NCI-H82 treated with DMSO at 0.1 percent for 48 hours (cell line): Measurements from ENCODE around the gene VSX1.

Source experiments
- DNase-seq: peaks from one replicate; lab custom pipeline; 2025; ENCODE audit not compliant: unreplicated experiment; lab: John Stamatoyannopoulos, UW

VSX1 gene

GRCh38 chr20:25087186-25087929, 5.4 kb upstream of the VSX1 start:
- no peak for DNase-seq

- no peak for DNase-seq
Measured at GRCh38 chr20:25085756-25086495, 4.0 kb upstream of the VSX1 start.

DNA sequence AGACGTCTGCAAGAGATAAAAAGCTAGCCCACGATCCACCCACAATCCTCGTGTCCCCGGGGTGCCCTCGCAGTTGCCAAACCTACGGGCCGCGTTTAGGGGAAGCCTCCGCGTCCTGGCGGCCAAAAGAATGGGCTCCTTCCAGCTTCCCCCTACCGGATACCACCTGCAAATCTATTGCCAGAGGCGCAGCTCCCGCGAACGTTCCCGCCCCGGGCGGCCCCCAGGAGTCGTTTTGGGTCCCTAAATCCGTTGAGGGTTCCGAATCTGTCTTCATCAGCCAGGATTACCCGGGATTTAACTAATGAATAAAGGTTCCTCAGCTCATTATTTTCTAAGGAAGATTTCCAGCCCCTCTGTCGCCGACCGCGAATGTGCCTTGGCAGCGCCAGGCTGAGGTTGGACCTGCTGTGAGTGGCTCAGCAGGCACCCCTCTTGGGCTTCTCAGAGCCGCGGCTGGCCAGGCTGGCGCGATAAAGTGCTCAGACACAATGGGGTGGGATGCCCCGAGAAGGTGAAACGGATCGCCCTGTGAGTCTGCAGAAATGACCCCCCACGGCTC, 2.8 kb upstream of the VSX1 start:
- DNase-seq = no peak

DNA sequence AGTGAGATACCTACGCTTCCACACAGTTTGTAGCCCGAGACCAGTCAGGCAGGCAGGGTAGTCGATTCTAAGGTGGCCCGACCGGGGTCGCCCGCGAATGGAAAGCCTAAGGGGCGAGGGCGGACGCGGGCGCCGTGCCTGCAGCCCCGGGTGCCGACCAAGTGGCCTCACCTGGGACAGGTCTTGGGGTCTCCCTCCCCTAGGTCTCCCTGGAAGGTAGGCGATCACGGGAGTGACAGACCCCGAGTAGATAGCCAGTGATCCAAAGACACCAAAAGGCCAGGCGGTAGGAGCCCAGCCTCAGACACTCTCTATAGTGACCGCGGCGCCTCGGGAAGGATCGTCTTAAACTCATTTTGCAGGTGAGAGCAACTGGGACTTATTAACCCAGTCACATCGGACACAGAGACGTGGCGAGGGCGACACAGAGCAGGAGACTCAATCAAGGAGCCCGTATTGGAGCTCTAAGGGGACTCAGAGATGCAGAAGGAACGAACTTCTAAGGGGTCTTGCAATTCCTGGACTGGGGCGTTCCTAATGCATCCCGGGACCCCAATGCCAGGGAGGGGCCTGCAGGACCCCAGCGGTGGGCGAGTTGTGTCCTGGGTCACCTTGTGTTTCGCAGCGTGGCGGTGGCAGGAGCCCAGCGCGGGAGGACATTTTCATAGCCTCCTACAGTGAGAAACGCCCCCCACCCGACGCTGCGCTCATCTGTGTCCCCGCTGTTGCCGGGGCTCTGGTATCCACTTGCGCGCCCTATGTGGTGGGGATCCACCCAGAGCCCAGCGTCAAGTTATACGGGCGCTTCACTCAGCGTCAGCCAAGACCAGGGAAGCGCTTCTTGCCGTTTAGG, 2.1 kb upstream of the VSX1 start:
- DNase-seq = no peak

GRCh38 chr20:25083141-25083772, 1.3 kb upstream of the VSX1 start:
- DNase-seq = no peak

DNA sequence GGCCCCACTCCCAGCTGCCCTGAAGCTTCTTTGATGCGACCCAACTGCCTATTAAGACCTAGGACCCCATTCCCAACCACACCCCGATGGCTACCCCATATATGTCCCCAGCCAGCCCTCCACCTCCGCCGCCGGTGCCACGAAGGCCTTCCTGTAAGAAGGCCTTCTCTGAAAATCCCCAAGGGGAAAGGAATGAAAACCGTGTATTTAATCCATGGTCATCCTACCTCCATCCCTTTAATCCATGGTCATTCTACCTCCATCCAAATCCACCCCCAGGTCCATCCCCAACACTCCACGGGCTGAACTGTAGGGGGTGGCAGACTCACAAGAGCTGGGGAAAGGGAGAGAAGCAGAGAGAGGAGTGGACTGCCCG, 545 bp upstream of the VSX1 start:
- no peak for DNase-seq

- DNase-seq = no peak
Measured at GRCh38 chr20:25081065-25081729, 744 bp downstream of the VSX1 start.

DNA sequence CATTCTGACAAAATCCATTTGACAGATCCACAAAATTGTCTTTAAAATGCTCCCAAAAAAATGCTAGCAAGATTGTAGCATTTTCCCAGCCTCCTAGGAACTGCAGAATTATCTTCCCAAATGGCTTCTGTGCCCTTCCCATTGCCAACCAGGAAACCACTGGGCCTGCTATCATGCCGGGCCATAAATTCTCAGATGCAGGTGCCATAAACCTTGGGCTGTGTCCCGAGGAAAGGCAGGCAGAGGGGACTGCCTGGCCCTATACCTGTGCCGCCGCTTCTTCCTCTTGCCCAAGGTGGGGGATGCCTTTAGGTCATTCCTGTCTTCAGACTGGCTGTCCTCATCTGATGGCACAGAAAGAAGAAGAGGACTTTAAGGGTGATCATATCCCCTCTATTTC, 2.8 kb downstream of the VSX1 start:
- no peak for DNase-seq

DNA sequence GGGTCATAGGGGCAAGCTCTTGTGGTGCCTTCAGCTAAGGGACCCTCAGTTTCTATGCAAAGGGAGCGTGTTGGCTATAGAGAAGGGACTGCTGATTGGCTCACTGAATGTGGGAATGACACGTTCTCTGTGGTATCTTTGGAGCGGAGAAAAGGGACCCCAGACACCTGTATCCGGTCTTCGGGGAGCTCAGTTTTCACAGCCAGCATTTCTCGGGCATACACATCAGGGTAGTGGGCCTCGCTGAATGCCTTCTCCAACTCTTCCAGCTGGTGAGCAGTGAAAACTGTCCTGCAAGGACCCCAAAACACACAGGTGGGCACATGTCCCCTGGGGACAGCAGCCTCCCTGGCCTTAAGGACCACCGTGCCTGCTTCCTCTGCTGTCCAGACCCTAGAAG, 3.3 kb downstream of the VSX1 start:
- no peak for DNase-seq

DNA sequence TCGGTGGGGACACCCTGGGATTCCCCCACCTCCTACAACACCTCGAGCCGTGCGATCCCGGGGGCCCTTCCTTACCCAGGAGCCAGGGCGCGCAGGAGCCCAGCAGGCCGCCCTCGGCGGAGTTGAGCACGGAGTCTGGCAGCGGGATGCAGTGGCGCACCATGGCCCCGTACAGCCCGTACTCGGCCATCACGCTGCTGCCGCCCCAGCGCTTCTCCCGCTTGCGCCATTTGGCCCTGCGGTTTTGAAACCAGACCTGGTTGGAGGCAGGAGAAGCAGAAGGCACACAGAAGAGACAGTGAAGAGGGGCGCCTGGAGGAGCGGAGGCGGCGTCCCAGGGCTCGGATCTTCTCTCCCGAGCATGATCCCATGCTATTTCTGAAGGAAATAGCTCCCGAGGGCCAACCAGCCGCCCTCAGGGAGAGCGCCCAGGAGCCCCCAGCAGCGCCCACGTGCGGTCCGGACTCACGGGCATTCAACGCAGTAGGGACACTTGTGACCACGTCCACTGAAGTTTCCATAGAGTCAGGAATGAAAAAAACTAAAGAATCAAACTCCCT, 4.3 kb downstream of the VSX1 start:
- no peak for DNase-seq

GRCh38 chr20:25076731-25077609, 5.0 kb downstream of the VSX1 start:
- no peak for DNase-seq

- no peak for DNase-seq
Measured at GRCh38 chr20:25076201-25076600, 5.7 kb downstream of the VSX1 start.

DNA sequence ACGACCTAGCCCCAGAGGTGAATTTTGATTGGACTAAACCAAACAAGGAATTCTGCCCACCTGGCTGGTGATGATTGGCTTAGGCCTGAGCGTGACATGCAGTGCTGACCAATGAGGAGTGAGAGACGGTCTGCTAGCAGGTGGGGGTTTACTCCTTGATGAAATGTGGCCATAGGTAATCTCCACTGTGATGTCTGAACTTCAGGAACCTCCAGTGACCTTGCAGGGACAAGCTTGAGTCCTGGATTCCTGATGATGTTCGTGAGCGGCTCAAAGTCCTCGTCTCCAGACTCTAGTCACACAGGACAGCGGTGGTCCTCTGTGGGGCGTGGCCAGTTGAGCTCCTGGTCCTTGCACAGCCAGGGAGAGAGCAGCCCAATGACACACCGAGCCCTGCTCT, 8.4 kb downstream of the VSX1 start:
- no peak for DNase-seq

GRCh38 chr20:25072226-25072811, 9.6 kb downstream of the VSX1 start:
- DNase-seq = no peak

- DNase-seq = no peak
Measured at GRCh38 chr20:25071734-25072133, 10.2 kb downstream of the VSX1 start.

- no peak for DNase-seq
Measured at GRCh38 chr20:25070821-25071473, 11.0 kb downstream of the VSX1 start.

DNA sequence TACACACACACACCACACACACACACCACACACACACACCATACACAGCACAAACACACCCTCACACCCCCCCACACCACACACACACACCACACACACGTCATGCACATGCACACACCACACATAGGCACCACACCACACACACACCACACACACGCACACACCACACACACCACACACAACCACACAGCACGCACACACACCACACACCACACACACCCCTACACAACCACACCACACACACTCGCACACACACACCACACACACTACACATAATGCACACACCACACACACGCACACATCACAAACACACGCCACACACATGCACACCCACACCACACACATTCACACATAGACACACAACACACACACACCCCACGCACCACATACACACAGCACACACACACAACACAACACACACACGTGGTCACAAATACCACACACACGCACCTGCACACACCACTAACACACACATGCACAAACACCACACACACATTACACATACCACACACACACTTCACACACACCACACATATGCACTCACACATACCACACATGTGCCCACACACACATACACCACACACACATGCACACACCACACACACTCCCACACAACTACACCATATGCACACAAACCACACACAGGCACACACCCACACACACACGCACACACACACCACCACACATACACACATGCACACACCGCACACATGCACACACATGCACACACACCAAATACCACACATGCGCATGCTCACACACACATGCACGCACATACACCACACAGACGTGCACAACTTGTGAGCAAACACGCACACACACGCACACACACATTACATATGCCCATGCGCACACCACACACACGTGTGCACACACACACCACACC, 14.6 kb downstream of the VSX1 start:
- DNase-seq = no peak
